ENCODE results near the gene LRRC3. TPM values are rescaled to one million over a fixed set of nuclear protein-coding genes. Genes with fewer than 3 reads are reported as not detected.
A peak's percentile ranks its signal among the peaks of the same experiment; 100 is the strongest.

The LRRC3 gene
- total RNA-seq, 1 donor from 2014 or later: 2.2 TPM

GRCh38 chr21:44494418-44494817, 39.1 kb downstream of the LRRC3 start:
- Histone ChIP-seq H3K4me1 (no peaks in the 10 kb centered on the region), H3K27ac (no peak overlapping the region), H3K9me3 (peaks cover 10 to 19% of the 10 kb centered on the region in 2 donors), H3K4me3 (no peak overlapping the region), H3K27me3 (no peaks in the 10 kb centered on the region), H3K36me3 (no peaks in the 10 kb centered on the region)
- no peak for TF ChIP-seq CTCF (IDR thresholded peaks at IDR 0.05)
- intact Hi-C loops (cut with DNase I): no loop called here
- no peak for DNase-seq (ENCODE audit: low spot score in 2 of 2)

- no peak for DNase-seq (ENCODE audit: low spot score in 2 of 2)
- Histone ChIP-seq H3K4me1 (no peaks in the 10 kb centered on the region), H3K4me3 (no peak overlapping the region), H3K27ac (no peak overlapping the region), H3K9me3 (peaks cover 10 to 19% of the 10 kb centered on the region in 2 donors), H3K27me3 (no peaks in the 10 kb centered on the region), H3K36me3 (no peaks in the 10 kb centered on the region)
- no peak for TF ChIP-seq CTCF (IDR thresholded peaks at IDR 0.05)
- intact Hi-C loops (cut with DNase I): no loop called here
These were observed 39.6 kb downstream of the LRRC3 start for GRCh38 chr21:44494956-44495355.

GRCh38 chr21:44495611-44496563, 40.6 kb downstream of the LRRC3 start:
- H3K27ac ChIP-seq: no peak overlapping the region
- H3K4me1 ChIP-seq: no peaks in the 10 kb centered on the region
- H3K36me3 ChIP-seq: no peaks in the 10 kb centered on the region
- peaks cover 10 to 19% of the 10 kb centered on the region in 2 donors for H3K9me3 ChIP-seq
- DNase-seq (ENCODE audit: low spot score in 2 of 2): no peak
- no peak for TF ChIP-seq CTCF (IDR thresholded peaks at IDR 0.05)
- no peak overlapping the region for H3K4me3 ChIP-seq
- H3K27me3 ChIP-seq: no peaks in the 10 kb centered on the region
- intact Hi-C loops (cut with DNase I): no loop called here

- intact Hi-C loops (cut with DNase I): no loop called here
- Histone ChIP-seq H3K4me3 (no peak overlapping the region), H3K27ac (peak overlapping the region; percentile 18 to 28), H3K36me3 (no peaks in the 10 kb centered on the region), H3K27me3 (no peaks in the 10 kb centered on the region), H3K9me3 (peaks cover 10 to 19% of the 10 kb centered on the region in 2 donors), H3K4me1 (no peaks in the 10 kb centered on the region)
- no peak for DNase-seq (ENCODE audit: low spot score in 2 of 2)
- TF ChIP-seq CTCF (IDR thresholded peaks at IDR 0.05): no peak
These were observed 41.5 kb downstream of the LRRC3 start for GRCh38 chr21:44496564-44497550.

- intact Hi-C loops (cut with DNase I): no loop called here
- Histone ChIP-seq H3K27me3 (no peaks in the 10 kb centered on the region), H3K4me1 (no peaks in the 10 kb centered on the region), H3K27ac (peak overlapping the region in 1 of 2 donors; percentile 28), H3K9me3 (peaks cover 10 to 13% of the 10 kb centered on the region in 2 donors), H3K4me3 (no peak overlapping the region), H3K36me3 (no peaks in the 10 kb centered on the region)
- no peak for TF ChIP-seq CTCF (IDR thresholded peaks at IDR 0.05)
- no peak for DNase-seq (ENCODE audit: low spot score in 2 of 2)
These were observed 42.4 kb downstream of the LRRC3 start for GRCh38 chr21:44497703-44498126.

Measured in ascending aorta (tissue), 2 donors.